ENCODE results near the gene HABP2. TPM values are rescaled to one million over a fixed set of nuclear protein-coding genes. Genes with fewer than 3 reads are reported as not detected.
A peak's percentile ranks its signal among the peaks of the same experiment; 100 is the strongest.

HABP2 gene
- total RNA-seq, 1 donor from 2014 or later, result 3.6 TPM

- intact Hi-C loops (cut with DNase I), result no loop called here
- Histone ChIP-seq H3K27me3 (no peaks in the 10 kb centered on the region), H3K36me3 (no peaks in the 10 kb centered on the region), H3K4me3 (no peak overlapping the region), H3K27ac (no peak overlapping the region), H3K9me3 (no peaks in the 10 kb centered on the region), H3K4me1 (peaks cover 9% of the 10 kb centered on the region)
- no peak for TF ChIP-seq CTCF (IDR thresholded peaks at IDR 0.05)
- DNase-seq (no peak), ATAC-seq (no peak)
These were observed 9.9 kb downstream of the HABP2 start for GRCh38 chr10:113562704-113563103.

DNA sequence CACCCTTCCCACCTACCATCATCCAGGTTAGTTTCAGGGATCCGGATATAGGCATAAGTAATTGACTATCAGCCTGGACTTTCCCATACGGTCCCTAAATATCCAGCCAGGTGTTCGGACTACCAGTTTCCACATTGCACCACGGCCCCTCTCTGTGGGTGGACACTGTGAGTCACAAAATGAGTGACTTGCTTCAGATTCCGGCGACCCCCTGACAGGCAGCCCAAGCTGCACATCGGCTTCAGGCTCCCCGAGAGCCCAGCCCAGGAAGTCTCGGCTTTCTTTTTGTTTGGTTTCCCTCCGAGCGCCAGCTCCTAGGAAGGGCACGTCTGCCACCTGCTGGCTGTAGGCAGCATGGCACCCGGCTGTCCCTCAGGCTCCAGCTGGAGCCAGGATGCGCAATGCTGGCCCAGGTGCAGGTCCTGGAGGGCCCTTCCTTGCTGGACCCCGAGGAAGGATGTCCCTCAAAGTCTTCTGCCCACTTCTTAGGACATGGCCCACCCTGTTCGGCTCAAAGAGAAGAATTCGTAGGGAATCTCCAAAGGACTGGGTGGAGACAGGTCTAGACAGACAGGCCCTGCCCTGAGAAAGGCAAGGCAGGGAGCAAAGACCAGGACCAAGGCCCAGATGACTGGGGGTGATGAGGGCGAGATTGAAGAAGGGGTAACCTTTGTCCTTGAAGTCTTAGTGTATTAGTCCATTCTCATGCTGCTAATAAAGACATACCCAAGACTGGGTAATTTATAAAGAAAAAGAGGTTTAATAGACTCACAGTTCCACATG is 10.6 kb downstream of the HABP2 start:
- H3K36me3 ChIP-seq, result no peaks in the 10 kb centered on the region
- peak overlapping the region; percentile 46 for H3K4me3 ChIP-seq
- H3K4me1 ChIP-seq, result peaks cover 6% of the 10 kb centered on the region
- ATAC-seq (peak; percentile 96), DNase-seq (peak; percentile 88)
- H3K27me3 ChIP-seq, result no peaks in the 10 kb centered on the region
- no peak overlapping the region for H3K27ac ChIP-seq
- peak; percentile 99 for TF ChIP-seq CTCF (IDR thresholded peaks at IDR 0.05)
- intact Hi-C loops (cut with DNase I), result no loop called here
- no peaks in the 10 kb centered on the region for H3K9me3 ChIP-seq

DNA sequence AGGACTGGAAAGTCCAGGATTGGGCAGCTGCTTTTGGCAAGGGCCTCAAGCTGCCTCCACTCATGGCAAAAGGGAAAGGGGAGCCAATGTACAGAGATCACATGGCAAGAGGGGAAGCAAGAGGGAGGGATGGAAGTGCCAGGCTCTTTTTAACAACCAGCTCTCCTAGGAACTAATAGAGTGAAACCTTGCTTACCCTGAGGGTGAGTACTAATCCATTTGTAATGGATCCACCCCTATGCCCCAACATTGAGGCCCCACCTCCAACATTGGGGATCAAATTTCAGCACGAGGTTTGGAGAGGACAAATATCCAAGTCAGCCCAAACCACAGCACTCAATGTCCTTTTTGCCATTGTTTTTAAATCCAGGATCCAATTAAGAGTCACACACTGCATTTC is 12.5 kb downstream of the HABP2 start:
- intact Hi-C loops (cut with DNase I), result no loop called here
- DNase-seq (no peak), ATAC-seq (no peak)
- no peaks in the 10 kb centered on the region for H3K9me3 ChIP-seq
- peaks cover 6% of the 10 kb centered on the region for H3K4me1 ChIP-seq
- TF ChIP-seq CTCF (IDR thresholded peaks at IDR 0.05), result no peak
- H3K27ac ChIP-seq, result no peak overlapping the region
- no peak overlapping the region for H3K4me3 ChIP-seq
- H3K36me3 ChIP-seq, result no peaks in the 10 kb centered on the region
- no peaks in the 10 kb centered on the region for H3K27me3 ChIP-seq

- intact Hi-C loops (cut with DNase I), result no loop called here
- DNase-seq, result no peak
- H3K36me3 ChIP-seq, result no peaks in the 10 kb centered on the region
- no peak overlapping the region for H3K4me3 ChIP-seq
- no peaks in the 10 kb centered on the region for H3K27me3 ChIP-seq
- ATAC-seq, result no peak
- H3K4me1 ChIP-seq, result peaks cover 6% of the 10 kb centered on the region
- TF ChIP-seq CTCF (IDR thresholded peaks at IDR 0.05), result no peak
- H3K27ac ChIP-seq, result no peak overlapping the region
- no peaks in the 10 kb centered on the region for H3K9me3 ChIP-seq
These were observed 14.0 kb downstream of the HABP2 start for GRCh38 chr10:113566888-113567287.

- no peak for ATAC-seq
- no peak for TF ChIP-seq CTCF (IDR thresholded peaks at IDR 0.05)
- Histone ChIP-seq H3K27ac (no peak overlapping the region), H3K4me3 (no peak overlapping the region), H3K36me3 (no peaks in the 10 kb centered on the region), H3K4me1 (no peaks in the 10 kb centered on the region), H3K9me3 (no peaks in the 10 kb centered on the region), H3K27me3 (no peaks in the 10 kb centered on the region)
- no peak for DNase-seq
- intact Hi-C loops (cut with DNase I), result no loop called here
These were observed 16.7 kb downstream of the HABP2 start for GRCh38 chr10:113569576-113569975.
